CD1c-positive myeloid dendritic cell (primary cell): ENCODE results near the gene DHH.

ENCODE experiments used
- DNase-seq: peaks from one replicate; pipeline ENCODE4 v3.0.0-alpha.2; 2016; ENCODE audit errors: extremely low spot score

The DHH gene

DNA sequence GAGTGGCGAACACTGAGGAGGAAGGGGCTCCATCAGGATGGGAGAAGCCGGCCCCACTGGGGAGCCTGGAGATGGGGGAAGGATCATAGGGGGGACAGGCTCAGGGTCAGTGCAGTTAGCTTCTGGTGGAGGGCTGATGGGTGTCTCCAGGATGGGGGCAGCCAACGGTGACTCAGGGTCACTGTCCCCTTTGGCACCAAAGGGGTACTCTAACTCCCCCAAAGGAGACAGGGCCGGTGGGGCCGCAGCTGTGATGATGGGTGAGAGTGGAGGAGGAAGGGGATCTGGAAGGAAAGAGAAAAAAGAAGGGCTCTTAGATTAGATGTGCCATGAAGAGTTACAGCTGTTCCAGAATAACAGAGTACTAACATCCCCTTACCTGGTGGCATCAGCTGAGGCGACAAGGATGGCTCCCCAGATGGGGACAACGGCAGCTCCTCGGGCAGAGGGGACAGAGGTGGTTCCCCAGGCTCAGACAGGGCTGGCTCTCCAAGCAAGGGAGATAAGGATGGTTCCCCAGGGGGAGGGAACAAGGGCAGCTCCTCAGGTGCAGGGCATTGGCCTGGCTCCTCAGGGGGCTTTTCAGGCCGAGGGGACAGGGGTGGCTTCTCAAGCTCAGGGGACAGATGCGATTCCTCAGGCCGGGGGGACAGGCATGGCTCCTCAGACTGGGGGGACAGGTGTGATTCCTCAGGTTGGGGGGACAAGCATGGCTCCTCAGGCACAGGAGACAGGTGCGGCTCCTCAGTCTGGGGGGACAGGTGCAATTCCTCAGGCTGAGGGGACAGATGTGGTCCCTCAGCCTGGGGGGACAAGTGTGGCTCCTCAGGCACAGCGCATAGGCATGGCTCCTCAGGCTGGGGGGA lies 43.9 kb downstream of the DHH start:
- no peak for DNase-seq

DNA sequence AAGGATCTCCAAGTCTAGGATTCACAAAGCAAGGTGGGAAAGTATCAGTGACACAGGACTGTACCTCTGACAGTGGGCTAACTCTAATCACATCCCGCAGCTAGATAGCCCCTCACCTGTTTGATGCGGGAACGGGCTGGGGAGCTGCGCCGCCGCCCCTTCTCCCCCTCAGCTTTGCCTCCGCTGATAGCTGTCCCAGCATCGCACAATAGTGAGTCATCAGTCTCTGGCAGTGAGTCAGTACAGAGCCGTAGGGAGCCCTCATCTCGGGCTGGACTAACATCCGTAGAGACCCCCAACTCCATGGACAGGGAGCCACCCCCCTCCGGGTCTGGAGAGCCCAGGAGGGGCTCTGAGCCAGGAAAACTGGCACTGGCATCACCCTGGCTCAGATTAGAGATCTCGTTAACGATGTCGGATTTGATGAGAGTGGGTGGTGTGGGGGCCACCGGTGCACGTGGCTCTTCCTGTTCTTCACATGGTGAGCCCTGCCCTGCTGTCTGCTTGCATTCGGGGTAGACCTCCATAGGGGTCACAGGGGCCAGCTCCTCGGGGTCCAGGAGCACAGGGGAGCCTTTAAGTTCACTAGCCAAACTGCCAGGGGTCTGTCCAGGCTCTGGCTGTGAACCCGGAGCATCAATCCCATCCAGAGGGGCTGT lies 44.9 kb downstream of the DHH start:
- no peak for DNase-seq

- no peak for DNase-seq
Observed at GRCh38 chr12:49048953-49049352, 45.6 kb downstream of the DHH start.

DNA sequence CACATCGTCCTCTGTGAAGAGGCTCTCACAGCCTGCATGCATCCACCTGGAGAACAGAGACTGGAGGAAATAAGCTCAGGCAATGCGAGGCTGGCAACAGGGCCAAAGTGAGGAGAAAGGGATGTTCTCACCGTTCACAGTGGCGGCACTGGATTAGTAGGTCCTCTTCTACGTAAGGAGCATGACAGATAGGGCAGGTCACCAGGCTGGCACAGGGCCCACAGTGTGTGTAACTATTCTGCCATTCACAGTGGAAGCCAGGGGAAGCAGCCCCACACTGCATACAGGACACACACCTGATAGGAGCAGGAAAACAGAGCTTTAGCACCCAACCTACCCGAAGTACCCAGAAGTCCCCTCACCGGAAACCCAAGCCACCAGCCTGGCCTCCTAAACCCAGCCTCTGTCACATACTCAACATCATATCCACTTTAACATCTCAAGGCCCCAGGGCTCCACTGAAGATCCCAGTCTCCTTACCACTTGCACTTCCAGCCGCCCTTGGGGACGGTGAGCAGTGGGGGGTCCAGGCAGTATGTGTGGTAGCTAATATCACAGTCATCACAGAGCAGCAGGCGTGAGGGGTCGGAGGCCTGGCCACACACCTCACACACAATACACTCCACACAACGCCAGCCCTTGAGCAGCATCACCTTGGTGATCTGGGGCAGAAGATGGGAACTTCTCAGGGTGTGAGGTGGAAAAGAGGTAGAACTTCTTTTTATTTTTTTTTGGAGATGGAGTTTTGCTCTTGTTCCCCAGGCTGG lies 48.3 kb downstream of the DHH start:
- no peak for DNase-seq

- no peak for DNase-seq
Observed at GRCh38 chr12:49044660-49045059, 49.9 kb downstream of the DHH start.

DNA sequence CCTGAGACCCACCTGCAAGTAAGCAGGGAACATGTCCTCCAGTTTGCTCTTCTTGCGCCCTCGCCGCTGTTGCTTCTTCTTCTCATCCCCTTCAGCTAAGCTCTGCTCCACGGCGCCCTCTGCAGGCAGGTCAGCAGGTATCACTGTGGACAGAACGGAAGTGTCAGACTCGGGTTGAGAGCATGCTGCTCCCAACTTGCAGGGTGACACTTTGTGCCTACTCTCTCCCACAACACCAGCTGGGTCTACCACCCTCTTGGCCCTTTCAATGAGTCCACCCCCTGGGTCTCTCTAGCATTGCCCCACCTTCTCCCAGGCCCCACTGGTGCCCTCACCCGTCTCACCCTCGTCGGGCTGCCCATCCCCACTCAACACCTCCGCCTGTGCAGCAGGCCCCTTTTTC lies 50.7 kb downstream of the DHH start:
- DNase-seq: peak; percentile 68

- DNase-seq: no peak
Observed at GRCh38 chr12:49043241-49043640, 51.4 kb downstream of the DHH start.

DNA sequence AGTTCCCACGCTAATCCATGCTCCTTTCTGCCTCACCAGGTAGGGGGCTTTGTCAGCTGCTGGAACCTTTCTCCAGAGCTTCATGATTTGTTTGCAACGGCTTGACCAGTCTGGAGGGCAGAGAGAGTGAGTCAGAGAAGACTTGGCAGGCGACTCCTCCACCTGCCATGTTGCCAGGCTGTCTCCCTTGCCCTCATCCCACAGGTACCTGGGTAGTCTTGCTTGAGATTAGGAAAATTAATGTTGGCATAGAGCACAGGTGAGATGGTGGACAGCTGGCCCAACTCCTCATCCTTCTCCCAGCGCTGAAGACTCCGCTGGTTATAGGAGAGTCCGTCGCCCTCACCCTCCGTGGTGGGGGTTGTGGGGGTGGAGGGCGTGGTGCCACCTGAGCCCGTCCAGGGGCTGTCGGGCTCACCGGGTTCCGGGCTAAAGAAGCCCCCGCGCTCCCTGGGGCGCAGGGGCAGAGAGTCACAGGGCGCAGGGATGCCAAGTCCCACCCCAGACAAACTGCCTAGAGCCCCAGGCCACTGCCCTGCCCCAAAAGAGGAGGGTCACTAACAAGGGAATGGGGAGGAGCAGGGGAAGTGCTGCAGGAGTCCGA lies 52.6 kb downstream of the DHH start:
- DNase-seq: no peak

DNA sequence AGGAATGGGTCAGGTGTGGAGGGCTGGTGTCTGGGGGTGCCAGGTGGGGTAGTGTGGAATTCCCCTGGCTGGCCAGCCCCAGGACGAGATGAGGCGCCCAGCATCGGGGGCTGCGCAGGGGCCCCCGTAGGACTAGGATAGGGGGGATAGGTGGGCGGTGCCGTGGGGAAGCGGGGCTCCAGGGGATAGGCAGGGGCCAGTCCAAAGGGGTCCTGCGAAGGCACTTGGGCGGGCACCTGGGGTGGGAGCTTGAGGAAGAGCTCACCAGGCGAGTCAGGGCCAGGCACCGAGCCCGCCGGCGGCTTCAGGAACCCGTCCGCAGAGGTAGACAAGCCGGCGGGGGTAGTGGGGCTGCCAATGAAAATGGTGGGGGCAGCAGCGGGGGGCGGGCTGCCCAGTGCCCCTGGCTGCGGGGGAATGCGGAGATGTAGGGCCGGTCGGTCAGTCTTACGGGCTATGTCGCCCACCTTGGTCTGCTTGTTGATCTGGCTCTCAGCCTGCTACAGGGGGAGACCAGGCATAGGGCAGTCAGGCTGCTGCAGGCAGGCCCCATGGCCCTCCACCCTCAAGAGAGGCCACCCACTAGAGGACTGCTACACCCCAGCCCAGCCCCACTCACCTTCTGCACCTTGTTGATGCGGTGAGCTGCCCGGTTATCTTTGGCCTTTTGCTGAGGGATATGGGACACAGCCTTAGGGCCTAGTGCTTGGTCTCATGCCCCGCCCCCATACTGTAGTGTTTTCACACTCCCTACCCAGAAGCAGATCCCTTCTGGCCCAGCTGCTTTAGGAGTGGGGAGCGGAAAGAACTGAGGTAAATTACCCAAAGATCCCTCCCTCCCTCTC lies 53.3 kb downstream of the DHH start:
- no peak for DNase-seq

DNA sequence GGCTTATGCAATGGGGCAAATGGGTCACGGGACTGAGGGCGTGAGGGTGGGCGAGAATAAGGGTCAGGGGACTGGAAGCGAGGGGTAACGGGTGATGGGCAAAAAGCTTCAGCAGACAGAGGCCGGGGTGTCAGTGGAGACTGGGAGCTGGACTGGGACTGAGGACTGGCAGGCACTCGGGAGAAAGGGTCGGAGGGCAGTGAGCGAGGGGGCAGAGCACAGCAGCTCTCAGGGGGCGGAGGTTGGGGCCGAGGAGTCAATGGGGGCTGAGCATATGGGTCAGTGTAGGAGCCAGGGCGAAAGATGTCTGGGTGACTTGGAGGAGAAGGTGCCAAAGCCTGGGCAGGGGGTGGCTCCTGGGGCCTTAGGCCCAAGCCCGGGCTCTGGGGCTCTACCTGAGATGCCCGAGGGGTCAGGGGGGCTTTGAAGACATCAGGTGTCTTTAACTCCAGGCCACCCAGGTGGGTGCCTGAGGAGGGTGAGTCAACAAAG lies 54.2 kb downstream of the DHH start:
- no peak for DNase-seq

- DNase-seq: no peak
Observed at GRCh38 chr12:49039421-49040363, 54.9 kb downstream of the DHH start.

- no peak for DNase-seq
Observed at GRCh38 chr12:49038291-49038955, 56.2 kb downstream of the DHH start.

GRCh38 chr12:49037947-49038237 lies 56.7 kb downstream of the DHH start:
- no peak for DNase-seq

GRCh38 chr12:49037111-49037946 lies 57.3 kb downstream of the DHH start:
- DNase-seq: no peak
